GM12878 (cell line): ENCODE results near the gene CBFB. TPM values are rescaled to one million over a fixed set of nuclear protein-coding genes. Genes with fewer than 3 reads are reported as not detected.

Experiments
- ATAC-seq: fragments of 200-7000 bp; cut with Tn5 transposase; 3 replicates; pipeline ENCODE4 v1.9.1; 2020; ENCODE audit warnings: mild to moderate bottlenecking, moderate library complexity
- BruUV-seq: library from RNA; stranded (reverse); fragments of 400-500 nt; replicated peaks from 2 replicates; lab custom pipeline; 2021; lab: Mats Ljungman, UMichigan
- CTCF ChIA-PET: fragments of 300-600 bp; sonication (Branson Sonifier 250); formaldehyde crosslinking; extraction: SDS; loops from one replicate; lab custom pipeline; 2021; ENCODE audit warnings: inconsistent platforms; lab: Yijun Ruan, JAX
- POLR2A ChIA-PET: fragments of 350-600 bp; formaldehyde crosslinking; extraction: SDS; loops from one replicate; lab custom pipeline; 2021; ENCODE audit warnings: inconsistent platforms; lab: Charles Lee
- RAD21 ChIA-PET: fragments of 300-600 bp; sonication (Branson Sonifier 250); formaldehyde crosslinking; loops from one replicate; lab custom pipeline; 2023; ENCODE audit warnings: antibody characterized with exemption; ENCODE audit not compliant: unreplicated experiment; lab: Charles Lee
- SMC1A ChIA-PET: fragments of 300-600 bp; sonication (Branson Sonifier 250); formaldehyde crosslinking; loops from one replicate; lab custom pipeline; 2023; ENCODE audit not compliant: unreplicated experiment, uncharacterized antibody; lab: Charles Lee
- DNase-seq: peaks from one replicate; pipeline ENCODE4 v3.0.0-alpha.2; 2011; ENCODE audit warnings: low read depth, low spot score
- FAIRE-seq: peaks from 3 replicates; lab custom pipeline; 2011; peaks lifted over from hg19 to GRCh38; lab: Jason Lieb, UNC
- H2AFZ ChIP-seq: 2 replicates; pipeline ENCODE4 v1.6.0; 2011; ENCODE audit warnings: low read depth, low read length, control low read depth; ENCODE audit not compliant: control insufficient read depth
- H3K27ac ChIP-seq: 2 replicates; pipeline ENCODE4 v1.5.1; 2011; ENCODE audit warnings: control low read depth; ENCODE audit not compliant: control insufficient read depth, insufficient read depth
- H3K27me3 ChIP-seq, 2 experiments: replicated peaks in 1 of 2; 2 replicates each; pipeline versions ENCODE4 v1.6.0 to v1.6.1; 2011; ENCODE audit warnings: low read length in 1 of 2; ENCODE audit not compliant: control insufficient read depth in 2 of 2, insufficient read depth in 2 of 2
- H3K36me3 ChIP-seq, 2 experiments: 2 replicates each; pipeline ENCODE4 v1.5.1; 2011; ENCODE audit warnings: low read length in 1 of 2; ENCODE audit not compliant: control insufficient read depth in 2 of 2, insufficient read depth in 2 of 2
- H3K4me1 ChIP-seq: 2 replicates; pipeline ENCODE4 v1.6.1; 2011; ENCODE audit warnings: mild to moderate bottlenecking, low read length, moderate library complexity, mixed read lengths; ENCODE audit not compliant: control insufficient read depth, insufficient read depth
- H3K4me2 ChIP-seq: 2 replicates; pipeline ENCODE4 v1.6.0; 2011; ENCODE audit warnings: control low read depth; ENCODE audit not compliant: control insufficient read depth, insufficient read depth
- H3K4me3 ChIP-seq: fragments of 200-600 bp; sonication (generic); 2 replicates; pipeline ENCODE4 v1.5.1; 2016
- H3K79me2 ChIP-seq: 2 replicates; pipeline ENCODE4 v1.6.0; 2011; ENCODE audit warnings: low read length; ENCODE audit not compliant: control insufficient read depth, insufficient read depth
- H3K9ac ChIP-seq: 2 replicates; pipeline ENCODE4 v1.8.0; 2011; ENCODE audit warnings: low read length, control low read depth, mixed read lengths; ENCODE audit not compliant: control insufficient read depth, insufficient read depth
- H3K9me3 ChIP-seq: replicated peaks from 3 replicates; pipeline ENCODE4 v1.5.1; 2011; ENCODE audit warnings: mild to moderate bottlenecking, low read length; ENCODE audit not compliant: control insufficient read depth, insufficient read depth
- H4K20me1 ChIP-seq: 2 replicates; pipeline ENCODE4 v1.6.0; 2011; ENCODE audit not compliant: control insufficient read depth, insufficient read depth
- EZH2 ChIP-seq: IDR thresholded peaks from 2 replicates; pipeline ENCODE4 v1.6.1; 2012; ENCODE audit warnings: low read depth, mild to moderate bottlenecking, control low read depth, inconsistent platforms, low read length, borderline replicate concordance; ENCODE audit not compliant: control insufficient read depth
- HSF1 ChIP-seq: fragments of 150-350 bp; IDR thresholded peaks from 2 replicates; pipeline ENCODE4 v1.6.1; 2014; ENCODE audit warnings: mild to moderate bottlenecking, low read depth, low read length
- PAX8 ChIP-seq: fragments of 450-650 bp; IDR thresholded peaks from 2 replicates; pipeline ENCODE4 v1.6.1; 2017; ENCODE audit warnings: mild to moderate bottlenecking, moderate library complexity
- SUZ12 ChIP-seq: fragments of 200-600 bp; sonication (generic); IDR thresholded peaks from one replicate; pipeline ENCODE4 v1.6.1; 2018; ENCODE audit warnings: antibody characterized with exemption, mild to moderate bottlenecking; ENCODE audit not compliant: unreplicated experiment
- TAF1 ChIP-seq: IDR thresholded peaks from 2 replicates; pipeline ENCODE4 v1.6.1; 2011; ENCODE audit warnings: mild to moderate bottlenecking, low read depth, low read length, borderline replicate concordance
- ZBTB11 ChIP-seq: fragments of 450-650 bp; formaldehyde crosslinking; IDR thresholded peaks from 2 replicates; pipeline ENCODE4 v1.5.0; 2022; ENCODE audit warnings: mild to moderate bottlenecking, missing genetic modification characterization
- ZBTB33 ChIP-seq: fragments of 450-650 bp; IDR thresholded peaks from 2 replicates; pipeline ENCODE4 v1.6.1; 2017; ENCODE audit warnings: mild to moderate bottlenecking
- WGBS: methylation state at CpG from one replicate; pipeline ENCODE4 v1.1.6; 2016; ENCODE audit warnings: low lambda C conversion rate; ENCODE audit not compliant: insufficient replicate concordance, insufficient coverage; ENCODE audit errors: missing lambda C conversion rate; 5-methylcytosine and 5-hydroxymethylcytosine counted together
- in situ Hi-C: fragments of 300-500 bp; cut with MboI; formaldehyde crosslinking; loops from 9 replicates; pipeline ENCODE4 v1.14.3; 2018; ENCODE audit warnings: mixed read lengths
- intact Hi-C: fragments of 100-400 bp; cut with micrococcal nuclease; formaldehyde crosslinking; loops from one replicate; pipeline ENCODE4 v1.14.2; 2022; ENCODE audit not compliant: unreplicated experiment
- polyA plus RNA-seq, 11 experiments: library from polyadenylated mRNA; depleted of rRNA in 4 of 11; unstranded in 6 of 11; stranded (reverse) in 5 of 11; fragments of >200 nt; fragmentation: Nextera tagmentation in 4 of 11; fragmentation: Illumina TruSeq in 1 of 11; extraction: Ambion mirVana in 4 of 11; extraction: Trizol in 1 of 11; gene quantifications; 1 replicate in 1 of 11; 2 replicates in 10 of 11; pipeline versions ENCODE4 v1.2.1 to v1.2.3, GENCODE V29; 2011 to 2016; ENCODE audit warnings: inconsistent platforms in 2 of 11, missing spikeins in 2 of 11, low read depth in 1 of 11
- total RNA-seq, 4 experiments: library from RNA; depleted of rRNA in 3 of 4; stranded (reverse); fragments of >200 nt in 3 of 4; fragmentation: Illumina TruSeq in 1 of 4; extraction: Trizol in 1 of 4; gene quantifications; 2 replicates each; pipeline versions ENCODE4 v1.2.1 to v1.2.3, GENCODE V29; 2013 to 2021

Gene CBFB
- total and polyA plus RNA-seq, 10 of the 15 experiments (the other 5 are each of a cell fraction or from before 2014, with no cell fraction given): 25.3 to 83.8 (median 65.7) TPM

- no peak overlapping the region for H2AFZ ChIP-seq
- ChIA-PET SMC1A (interaction anchor here (1.0 to 1.5 kb wide), 2 partner anchors 12 to 43 kb away, joined by 3 to 7 read pairs; no protein-coding TSS in a partner anchor), CTCF (interaction anchor here (0.5 kb wide), 1 partner anchor 23 kb away, joined by 5 read pairs; no protein-coding TSS in a partner anchor)
- H3K79me2 ChIP-seq: no peaks in the 10 kb centered on the region
- ATAC-seq (no peak), FAIRE-seq (no peak), DNase-seq (no peak)
- no TSS peak for BruUV-seq
- no peak overlapping the region for H3K4me2 ChIP-seq
- H3K9me3 ChIP-seq: no peaks in the 10 kb centered on the region
- peaks cover 2 to 8% of the 10 kb centered on the region in 2 experiments for H3K36me3 ChIP-seq
- H4K20me1 ChIP-seq: no peaks in the 10 kb centered on the region
- WGBS: 98% methylated on average over 2 of the region's 2 CpGs
- TF ChIP-seq SUZ12 (no peak), ZBTB11 (CRISPR knock-in tag) (no peak), EZH2 (no peak), PAX8 (no peak), HSF1 (no peak), TAF1 (no peak), ZBTB33 (no peak)
- TF ChIP-seq, all 136 proteins: peak for 0
- POLR2A ChIA-PET: interaction anchor here (0.6 kb wide), 1 partner anchor 10 kb away, joined by 5 read pairs; no protein-coding TSS in a partner anchor
- Histone ChIP-seq H3K27ac (no peak overlapping the region), H3K9ac (no peak overlapping the region), H3K4me1 (no peaks in the 10 kb centered on the region), H3K27me3 (no peaks in the 10 kb centered on the region), H3K4me3 (no peak overlapping the region)
- intact Hi-C loops: no loop called here
- in situ Hi-C loops: no loop called here
- RAD21 ChIA-PET: no interaction called here
These were observed 46.4 kb downstream of the CBFB start for GRCh38 chr16:67075331-67075730.
